Measurements from ENCODE around the gene WDR55. TPM values are rescaled to one million over a fixed set of nuclear protein-coding genes. Genes with fewer than 3 reads are reported as not detected.

The WDR55 gene
- total RNA-seq, 3 donors from 2014 or later (not counting 1 experiment from before 2014, with no cell fraction given), result 42.3 to 45.1 (median 43.3) TPM

- DNase-seq (peak in 1 of 2 donors; percentile 66), ATAC-seq (peak; percentile 25 to 49 (median 39))
- intact Hi-C loops (cut with micrococcal nuclease), result no loop called here
- Histone ChIP-seq H3K9me3 (ENCODE audit: control insufficient read depth, insufficient read depth, low read length) (no peaks in the 10 kb centered on the region), H3K36me3 (ENCODE audit: control insufficient read depth, insufficient read depth, low read length) (no peaks in the 10 kb centered on the region), H3K4me1 (ENCODE audit: control insufficient read depth, insufficient read depth, low read length) (peaks cover 18% of the 10 kb centered on the region), H3K27me3 (ENCODE audit: control insufficient read depth, insufficient read depth, low read length) (peaks cover 4% of the 10 kb centered on the region), H3K27ac (ENCODE audit: low read length) (peak overlapping the region; percentile 11), H3K4me3 (ENCODE audit: low read length) (peak overlapping the region; percentile 61)
- Mint-ChIP-seq H3K4me1 (peaks cover 14 to 26% of the 10 kb centered on the region in 2 donors), H3K27me3 (ENCODE audit: low read depth in 2 of 2) (peaks cover 13 to 26% of the 10 kb centered on the region in 2 donors), H3K4me3 (peak overlapping the region; percentile 91), H3K9me3 (no peaks in the 10 kb centered on the region), H3K36me3 (no peaks in the 10 kb centered on the region), H3K27ac (peak overlapping the region in 1 of 2 donors; percentile 72)
- TF ChIP-seq CTCF (IDR thresholded peaks at IDR 0.05), result no peak
- 18% methylated on average over 36 of the region's 36 CpGs for WGBS (ENCODE audit: insufficient coverage)
These were observed 32.8 kb upstream of the WDR55 start for GRCh38 chr5:140631831-140632365.

- Mint-ChIP-seq H3K4me3 (peak overlapping the region; percentile 91), H3K27ac (peak overlapping the region in 1 of 2 donors; percentile 72), H3K27me3 (ENCODE audit: low read depth in 2 of 2) (peaks cover 11 to 20% of the 10 kb centered on the region in 2 donors), H3K36me3 (no peaks in the 10 kb centered on the region), H3K4me1 (peaks cover 14 to 26% of the 10 kb centered on the region in 2 donors), H3K9me3 (no peaks in the 10 kb centered on the region)
- intact Hi-C loops (cut with micrococcal nuclease), result no loop called here
- TF ChIP-seq CTCF (IDR thresholded peaks at IDR 0.05), result no peak
- ATAC-seq, result peak; percentile 74 to 85 (median 78)
- H3K27ac ChIP-seq (ENCODE audit: low read length), result peak overlapping the region; percentile 41
- no peaks in the 10 kb centered on the region for H3K9me3 ChIP-seq (ENCODE audit: control insufficient read depth, insufficient read depth, low read length)
- peak overlapping the region; percentile 61 for H3K4me3 ChIP-seq (ENCODE audit: low read length)
- peaks cover 4% of the 10 kb centered on the region for H3K27me3 ChIP-seq (ENCODE audit: control insufficient read depth, insufficient read depth, low read length)
- H3K36me3 ChIP-seq (ENCODE audit: control insufficient read depth, insufficient read depth, low read length), result no peaks in the 10 kb centered on the region
- DNase-seq, result peak in 1 of 2 donors; percentile 75
- H3K4me1 ChIP-seq (ENCODE audit: control insufficient read depth, insufficient read depth, low read length), result peaks cover 18% of the 10 kb centered on the region
- WGBS (ENCODE audit: insufficient coverage), result 2% methylated on average over 51 of the region's 51 CpGs
These were observed 32.2 kb upstream of the WDR55 start for GRCh38 chr5:140632366-140633020.

GRCh38 chr5:140633021-140633471 is 31.7 kb upstream of the WDR55 start, which contains the start of gene CD14:
TSS of gene CD14 (minus strand) at chr5:140633175. CDS start at chr5:140633071, 104 bp downstream.
- peak within 1 kb of the TSS; percentile 41 for H3K27ac ChIP-seq (ENCODE audit: low read length)
- no peak for TF ChIP-seq CTCF (IDR thresholded peaks at IDR 0.05)
- intact Hi-C loops (cut with micrococcal nuclease), result no loop called here
- peak within 1 kb of the TSS; percentile 61 for H3K4me3 ChIP-seq (ENCODE audit: low read length)
- Mint-ChIP-seq H3K9me3 (no peaks in the 10 kb centered on the region), H3K4me1 (peaks cover 14 to 26% of the 10 kb centered on the region in 2 donors), H3K27me3 (ENCODE audit: low read depth in 2 of 2) (peaks cover 10 to 15% of the 10 kb centered on the region in 2 donors), H3K27ac (peak within 1 kb of the TSS in 1 of 2 donors; percentile 72), H3K36me3 (no peaks in the 10 kb centered on the region), H3K4me3 (peak within 1 kb of the TSS; percentile 91)
- DNase-seq (peak in 1 of 2 donors; percentile 35), ATAC-seq (peak in 1 of 3 donors; percentile 29)
- peaks cover 4% of the 10 kb centered on the region for H3K27me3 ChIP-seq (ENCODE audit: control insufficient read depth, insufficient read depth, low read length)
- 8% methylated on average over 12 of the region's 16 CpGs for WGBS (ENCODE audit: insufficient coverage)
- H3K4me1 ChIP-seq (ENCODE audit: control insufficient read depth, insufficient read depth, low read length), result peaks cover 18% of the 10 kb centered on the region
- no peaks in the 10 kb centered on the region for H3K36me3 ChIP-seq (ENCODE audit: control insufficient read depth, insufficient read depth, low read length)
- H3K9me3 ChIP-seq (ENCODE audit: control insufficient read depth, insufficient read depth, low read length), result no peaks in the 10 kb centered on the region

All from natural killer cell (primary cell).